Stimulated activated naive CD8-positive, alpha-beta T cell treated with anti-CD3 and anti-CD28 coated beads, Interleukin-15, amount 100 ng/mL, for 72 hours (primary cell): Measurements from ENCODE around the gene TMEM156.
"Not testable (repeated sequence)": the region's sequence is repeated elsewhere in the genome, so short reads cannot be mapped to it uniquely, and the experiment has no call there.

Experiments
- ATAC-seq: fragments of 150-1000 bp; cut with Tn5 transposase; 2 replicates; pipeline ENCODE4 v1.10.0; 2021; ENCODE audit warnings: mild to moderate bottlenecking, moderate library complexity
- DNase-seq, 2 donors: peaks; one replicate each; pipeline ENCODE4 v3.0.0; 2021 to 2022
- H3K27ac Mint-ChIP-seq, 2 donors: one replicate each; pipeline ENCODE4 v1.8.0; 2022; ENCODE audit warnings: mild to moderate bottlenecking in 2 of 2, mixed read lengths in 2 of 2, moderate library complexity in 2 of 2
- H3K27me3 Mint-ChIP-seq: one replicate; pipeline ENCODE4 v1.8.0; 2022; ENCODE audit warnings: mixed read lengths
- H3K4me1 Mint-ChIP-seq: one replicate; pipeline ENCODE4 v1.8.0; 2022; ENCODE audit warnings: mild to moderate bottlenecking, mixed read lengths
- H3K4me3 Mint-ChIP-seq, 2 donors: one replicate each; pipeline ENCODE4 v1.8.0; 2022; ENCODE audit warnings: mild to moderate bottlenecking in 2 of 2, mixed read lengths in 2 of 2, moderate library complexity in 1 of 2
- H3K9me3 Mint-ChIP-seq, 2 donors: one replicate each; pipeline ENCODE4 v1.8.0; 2022; ENCODE audit warnings: mixed read lengths in 2 of 2

Gene TMEM156

DNA sequence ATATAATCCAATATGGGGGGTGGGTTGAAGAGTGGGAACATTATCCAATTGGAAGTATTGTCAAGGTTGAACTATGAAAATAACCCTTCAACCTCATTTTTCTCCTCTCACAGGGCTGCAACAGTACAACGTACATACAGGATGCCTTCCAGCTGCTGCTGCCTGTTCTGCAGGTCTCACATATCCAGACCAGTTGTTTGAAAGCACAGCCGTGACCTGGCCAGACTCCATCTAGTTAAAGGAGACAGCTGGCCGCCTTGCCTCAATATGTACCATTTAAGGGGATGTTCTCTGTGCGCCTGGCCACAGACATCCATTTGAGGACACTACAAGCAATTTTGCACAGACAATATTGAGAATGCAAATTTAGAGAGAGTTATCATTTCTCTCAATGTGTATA lies 88.9 kb downstream of the TMEM156 start:
- Mint-ChIP-seq H3K27ac (no peak overlapping the region), H3K9me3 (no peaks in the 10 kb centered on the region), H3K27me3 (no peaks in the 10 kb centered on the region), H3K4me1 (peaks cover 30% of the 10 kb centered on the region), H3K4me3 (no peak overlapping the region)
- DNase-seq (no peak), ATAC-seq (no peak)

DNA sequence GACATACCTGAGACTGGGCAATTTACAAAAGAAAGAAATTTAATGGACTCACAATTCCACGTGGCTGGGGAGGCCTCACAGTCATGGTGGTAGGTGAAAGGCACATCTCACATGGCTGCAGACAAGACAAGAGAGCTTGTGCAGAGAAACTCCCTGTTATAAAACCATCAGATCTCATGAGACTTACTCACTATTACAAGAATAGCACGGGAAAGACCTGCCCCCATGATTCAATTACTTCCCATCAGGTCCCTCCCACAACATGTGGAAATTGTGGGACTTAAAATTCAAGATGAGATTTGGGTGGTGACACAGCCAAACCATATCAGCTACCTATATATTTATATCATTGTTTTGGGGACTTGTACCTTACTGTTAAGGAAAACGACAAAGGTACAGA lies 90.3 kb downstream of the TMEM156 start:
- not testable (repeated sequence) for H3K4me3 Mint-ChIP-seq, H3K9me3 Mint-ChIP-seq, DNase-seq, H3K27me3 Mint-ChIP-seq, ATAC-seq, H3K27ac Mint-ChIP-seq
- H3K4me1 Mint-ChIP-seq: peaks cover 27% of the 10 kb centered on the region

GRCh38 chr4:38940476-38940875 lies 91.7 kb downstream of the TMEM156 start:
- Mint-ChIP-seq H3K4me3 (no peak overlapping the region), H3K27ac (no peak overlapping the region), H3K4me1 (peaks cover 27% of the 10 kb centered on the region)

GRCh38 chr4:38939165-38939564 lies 93.0 kb downstream of the TMEM156 start:
- DNase-seq: no peak
- peaks cover 27% of the 10 kb centered on the region for H3K4me1 Mint-ChIP-seq
- no peaks in the 10 kb centered on the region for H3K9me3 Mint-ChIP-seq
- no peaks in the 10 kb centered on the region for H3K27me3 Mint-ChIP-seq
- H3K4me3 Mint-ChIP-seq: no peak overlapping the region
- ATAC-seq: peak; percentile 84
- H3K27ac Mint-ChIP-seq: no peak overlapping the region

More at GRCh38 chr4:38940476-38940875, 91.7 kb downstream of the TMEM156 start:
- no peak for ATAC-seq
- H3K9me3 Mint-ChIP-seq: no peaks in the 10 kb centered on the region
- no peaks in the 10 kb centered on the region for H3K27me3 Mint-ChIP-seq
- no peak for DNase-seq

GRCh38 chr4:38935391-38936073 lies 96.7 kb downstream of the TMEM156 start:
- no peaks in the 10 kb centered on the region for H3K9me3 Mint-ChIP-seq
- H3K27ac Mint-ChIP-seq: no peak overlapping the region
- no peak for DNase-seq
- H3K27me3 Mint-ChIP-seq: no peaks in the 10 kb centered on the region
- no peak for ATAC-seq
- no peak overlapping the region for H3K4me3 Mint-ChIP-seq
- peaks cover 20% of the 10 kb centered on the region for H3K4me1 Mint-ChIP-seq

DNA sequence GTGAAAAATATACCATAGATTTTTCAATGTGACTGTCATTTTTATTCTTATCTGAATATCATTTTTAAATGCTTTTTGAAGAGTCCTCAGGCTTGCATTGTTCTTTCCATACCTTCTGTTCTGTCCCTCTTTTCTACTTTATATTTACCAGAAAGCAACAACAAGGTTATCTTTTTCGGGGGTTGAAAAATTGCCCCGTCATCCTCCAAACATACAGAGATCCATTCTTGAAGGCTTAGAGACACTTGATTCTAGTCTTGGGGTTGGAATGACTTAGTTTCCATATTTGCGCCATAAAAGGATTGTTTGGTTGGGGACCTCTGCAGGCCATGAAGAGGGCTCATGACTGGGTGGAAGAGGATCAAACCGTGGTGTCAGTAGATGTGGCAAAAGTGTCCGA lies 101.1 kb downstream of the TMEM156 start:
- H3K4me3 Mint-ChIP-seq: no peak overlapping the region
- ATAC-seq: no peak
- H3K9me3 Mint-ChIP-seq: no peaks in the 10 kb centered on the region

DNA sequence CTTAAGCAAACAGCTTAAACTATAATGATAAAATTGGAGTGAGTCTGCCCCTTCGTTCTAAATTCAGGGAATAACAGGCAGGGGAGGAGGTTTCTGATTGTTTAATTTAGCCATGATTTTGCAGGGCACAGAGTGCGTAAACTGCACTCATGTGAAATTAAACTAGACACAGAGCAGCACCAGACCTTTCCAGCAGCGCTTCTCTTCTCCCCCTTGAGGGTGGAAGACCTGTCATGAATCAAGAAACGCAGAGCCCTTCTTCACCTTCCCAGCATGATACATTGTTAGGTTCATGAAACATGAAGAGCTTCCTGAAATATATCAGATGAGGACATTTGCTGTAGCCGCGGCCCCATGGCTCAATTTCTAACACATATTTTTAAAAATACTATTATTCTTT lies 101.5 kb downstream of the TMEM156 start:
- H3K4me3 Mint-ChIP-seq: no peak overlapping the region
- ATAC-seq: no peak

More for the DNA sequence above, 101.1 kb downstream of the TMEM156 start:
- Mint-ChIP-seq H3K4me1 (peaks cover 7% of the 10 kb centered on the region), H3K27ac (peak overlapping the region in 1 of 2 donors; percentile 35), H3K27me3 (peaks cover 12% of the 10 kb centered on the region)
- no peak for DNase-seq

DNA sequence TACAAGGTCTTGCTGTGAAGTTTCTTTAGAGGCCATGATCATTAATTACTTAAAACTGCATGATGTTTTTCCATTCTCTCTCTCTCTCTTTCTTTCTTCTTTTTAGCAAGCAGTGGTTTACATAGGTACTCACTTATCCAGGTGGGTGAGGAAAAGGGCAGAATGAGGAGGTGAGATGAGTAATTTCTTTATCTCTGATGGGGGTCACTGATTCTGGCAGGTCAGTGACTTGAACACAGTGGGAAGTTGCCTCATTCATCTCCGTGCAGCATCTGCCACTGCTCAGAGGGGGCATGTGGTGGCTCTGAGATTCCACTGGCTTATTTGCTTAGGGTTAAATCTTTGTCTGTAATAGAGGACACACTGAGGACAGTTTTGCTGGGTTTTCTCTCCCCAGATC lies 102.0 kb downstream of the TMEM156 start:
- Mint-ChIP-seq H3K9me3 (no peaks in the 10 kb centered on the region), H3K4me3 (no peak overlapping the region), H3K27me3 (peaks cover 12% of the 10 kb centered on the region), H3K27ac (peak overlapping the region in 1 of 2 donors; percentile 12), H3K4me1 (peaks cover 7% of the 10 kb centered on the region)
- no peak for DNase-seq
- ATAC-seq: peak; percentile 37

More for the DNA sequence above, 101.5 kb downstream of the TMEM156 start:
- Mint-ChIP-seq H3K9me3 (no peaks in the 10 kb centered on the region), H3K27me3 (peaks cover 12% of the 10 kb centered on the region), H3K4me1 (peaks cover 7% of the 10 kb centered on the region), H3K27ac (peak overlapping the region in 1 of 2 donors; percentile 12)
- DNase-seq: no peak

- peaks cover 12% of the 10 kb centered on the region for H3K27me3 Mint-ChIP-seq
- no peak for ATAC-seq
These were observed 103.2 kb downstream of the TMEM156 start for GRCh38 chr4:38928974-38929373.

DNA sequence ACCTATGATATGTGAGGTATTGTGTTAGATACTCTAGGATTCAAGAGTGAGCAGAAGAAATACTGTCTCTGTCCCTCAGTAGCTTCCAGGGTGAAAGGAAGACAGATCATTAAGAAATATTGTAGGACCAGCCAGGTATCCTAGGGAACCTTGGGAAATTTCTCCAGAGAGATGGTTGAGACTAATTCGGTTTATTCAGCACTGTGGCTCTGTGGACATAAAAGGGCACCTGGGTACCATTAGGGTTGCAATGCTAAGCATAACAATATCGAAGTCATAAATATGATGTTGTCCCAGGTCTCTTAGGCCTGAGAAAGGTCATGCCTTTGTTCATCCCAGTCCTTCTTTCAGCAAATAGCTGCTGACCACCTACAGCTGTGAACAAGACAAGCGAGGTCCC lies 103.6 kb downstream of the TMEM156 start:
- Mint-ChIP-seq H3K27me3 (peaks cover 12% of the 10 kb centered on the region), H3K27ac (no peak overlapping the region)

More at GRCh38 chr4:38928974-38929373, 103.2 kb downstream of the TMEM156 start:
- H3K27ac Mint-ChIP-seq: no peak overlapping the region
- no peak for DNase-seq
- H3K4me3 Mint-ChIP-seq: no peak overlapping the region
- no peaks in the 10 kb centered on the region for H3K9me3 Mint-ChIP-seq
- peaks cover 7% of the 10 kb centered on the region for H3K4me1 Mint-ChIP-seq

DNA sequence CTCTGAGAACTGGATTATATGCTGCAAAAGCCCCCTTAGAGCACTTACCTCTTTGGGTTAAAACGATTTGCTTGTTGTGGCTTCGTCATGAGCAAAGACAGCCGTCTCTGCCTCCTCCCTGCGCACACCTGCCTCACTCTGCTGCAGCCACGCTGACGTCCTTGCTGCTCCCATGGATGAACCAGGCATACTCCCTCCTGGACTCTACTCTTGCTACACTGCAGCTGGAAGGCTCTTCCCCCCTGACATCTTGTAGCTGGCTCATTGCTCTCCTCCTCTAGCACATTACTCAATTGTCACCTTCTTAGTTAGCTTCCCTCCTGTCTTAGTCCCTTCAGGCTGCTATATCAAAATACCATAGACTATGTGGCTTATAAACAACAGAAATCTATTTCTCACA lies 105.3 kb downstream of the TMEM156 start:
- Mint-ChIP-seq H3K4me1 (peaks cover 7% of the 10 kb centered on the region), H3K27me3 (peaks cover 12% of the 10 kb centered on the region), H3K9me3 (no peaks in the 10 kb centered on the region), H3K4me3 (no peak overlapping the region), H3K27ac (no peak overlapping the region)
- ATAC-seq (no peak), DNase-seq (no peak)

More for the DNA sequence above, 103.6 kb downstream of the TMEM156 start:
- Mint-ChIP-seq H3K4me3 (no peak overlapping the region), H3K4me1 (peaks cover 7% of the 10 kb centered on the region), H3K9me3 (no peaks in the 10 kb centered on the region)
- no peak for DNase-seq
- no peak for ATAC-seq

DNA sequence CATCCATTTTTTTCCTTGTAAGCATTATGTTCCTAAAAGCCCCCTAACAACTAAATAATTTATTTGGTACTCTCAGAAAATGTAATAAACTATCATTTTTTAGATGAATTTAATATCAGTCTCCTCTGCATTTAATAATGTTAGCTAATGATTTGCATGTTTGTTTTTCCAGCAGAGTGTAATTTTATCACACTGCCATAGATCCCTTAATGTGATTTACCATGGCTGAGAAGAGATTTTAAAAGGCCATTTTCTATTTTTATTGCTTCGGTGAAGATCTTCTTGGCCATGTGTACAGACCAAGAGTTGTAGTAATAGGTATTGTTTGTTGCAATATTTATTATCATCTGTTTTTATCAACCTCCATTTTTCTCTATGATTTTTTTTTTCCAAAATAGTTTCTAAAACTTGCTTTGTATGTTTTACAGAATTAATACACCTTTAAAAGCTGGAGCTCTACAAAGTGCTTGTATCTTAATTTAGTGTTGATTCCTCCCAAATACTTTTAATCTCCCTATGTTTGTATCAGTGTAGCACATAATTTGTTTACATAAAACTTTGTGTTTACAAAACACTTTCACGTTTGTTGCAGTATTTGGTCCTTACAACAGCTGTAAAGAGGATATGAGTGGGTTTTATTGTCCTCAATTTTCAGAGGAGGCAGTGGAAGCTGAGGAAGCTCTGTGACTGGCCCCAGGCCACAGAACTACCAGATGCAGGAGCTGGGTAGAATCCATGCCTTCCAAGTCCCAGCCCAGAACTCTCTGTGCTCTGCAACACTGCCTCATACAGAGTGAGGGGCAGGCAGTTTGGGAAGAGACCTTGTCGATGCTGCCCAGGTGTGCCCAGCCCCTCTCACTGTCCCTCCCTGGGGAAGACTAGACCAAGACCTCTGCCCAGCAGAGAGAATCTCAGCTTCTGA lies 106.5 kb downstream of the TMEM156 start:
- Mint-ChIP-seq H3K4me3 (no peak overlapping the region), H3K9me3 (no peaks in the 10 kb centered on the region), H3K27ac (no peak overlapping the region), H3K4me1 (peaks cover 7% of the 10 kb centered on the region), H3K27me3 (peaks cover 12% of the 10 kb centered on the region)
- ATAC-seq: no peak
- no peak for DNase-seq

DNA sequence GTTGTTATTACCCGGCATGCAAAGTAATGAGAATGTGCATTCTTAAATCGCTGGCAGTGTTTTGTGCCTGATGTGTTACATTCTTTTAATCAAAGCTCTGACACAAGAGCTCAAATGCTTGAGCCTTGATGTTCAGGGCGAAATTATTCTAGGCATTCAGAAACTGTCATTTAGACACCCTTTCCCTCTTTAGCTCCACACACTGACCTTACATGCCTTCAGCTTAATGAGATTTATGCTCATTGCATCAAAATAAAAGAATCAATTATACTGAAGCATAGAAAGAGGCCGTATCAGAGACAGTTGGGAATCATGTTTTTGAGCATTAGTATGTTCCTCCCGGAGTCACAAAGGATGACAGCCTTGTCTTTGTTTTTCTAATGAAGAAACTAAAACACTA lies 107.9 kb downstream of the TMEM156 start:
- H3K27ac Mint-ChIP-seq: no peak overlapping the region
- no peaks in the 10 kb centered on the region for H3K9me3 Mint-ChIP-seq
- H3K27me3 Mint-ChIP-seq: peaks cover 12% of the 10 kb centered on the region
- no peak for DNase-seq
- no peak overlapping the region for H3K4me3 Mint-ChIP-seq
- ATAC-seq: no peak
- H3K4me1 Mint-ChIP-seq: no peaks in the 10 kb centered on the region

GRCh38 chr4:38923746-38924145 lies 108.5 kb downstream of the TMEM156 start:
- peak overlapping the region in 1 of 2 donors; percentile 76 for H3K27ac Mint-ChIP-seq
- no peaks in the 10 kb centered on the region for H3K9me3 Mint-ChIP-seq
- ATAC-seq (no peak), DNase-seq (no peak)
- peaks cover 12% of the 10 kb centered on the region for H3K27me3 Mint-ChIP-seq
- no peak overlapping the region for H3K4me3 Mint-ChIP-seq
- no peaks in the 10 kb centered on the region for H3K4me1 Mint-ChIP-seq

- no peaks in the 10 kb centered on the region for H3K9me3 Mint-ChIP-seq
- no peaks in the 10 kb centered on the region for H3K4me1 Mint-ChIP-seq
- no peak for DNase-seq
- no peak overlapping the region for H3K4me3 Mint-ChIP-seq
- H3K27me3 Mint-ChIP-seq: peaks cover under 1% of the 10 kb centered on the region
- no peak overlapping the region for H3K27ac Mint-ChIP-seq
- ATAC-seq: no peak
These were observed 111.1 kb downstream of the TMEM156 start for GRCh38 chr4:38921151-38921550.

DNA sequence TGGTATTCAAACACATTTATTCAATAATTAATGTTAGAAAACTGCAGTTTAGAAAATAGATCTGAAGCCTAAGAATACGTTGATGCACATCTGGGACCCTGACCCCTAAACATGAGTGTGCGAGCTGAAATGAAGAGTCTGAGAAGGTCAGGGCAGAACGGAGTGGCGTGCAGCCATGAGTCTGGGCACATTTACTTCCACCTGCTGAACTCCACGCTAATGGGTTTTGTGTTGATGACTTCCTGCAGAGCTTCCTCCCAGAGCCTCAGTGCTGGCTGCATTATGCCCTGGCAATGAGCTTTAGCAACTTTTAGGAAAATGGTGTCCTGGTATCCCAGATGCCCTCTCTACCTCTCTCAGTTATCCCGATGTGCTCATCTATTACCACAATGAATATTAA lies 111.5 kb downstream of the TMEM156 start:
- Mint-ChIP-seq H3K4me3 (no peak overlapping the region), H3K27ac (no peak overlapping the region)
- ATAC-seq: no peak

More for the DNA sequence above, 111.5 kb downstream of the TMEM156 start:
- no peaks in the 10 kb centered on the region for H3K27me3 Mint-ChIP-seq
- no peaks in the 10 kb centered on the region for H3K9me3 Mint-ChIP-seq
- DNase-seq: no peak
- no peaks in the 10 kb centered on the region for H3K4me1 Mint-ChIP-seq
